GM10847 (cell line): ENCODE results near the gene TMEM143.

Experiments
- POLR2A ChIP-seq: IDR thresholded peaks from 2 replicates; pipeline ENCODE4 v1.6.1; 2011; ENCODE audit not compliant: insufficient read length; ENCODE audit errors: extremely low read depth

TMEM143 gene

DNA sequence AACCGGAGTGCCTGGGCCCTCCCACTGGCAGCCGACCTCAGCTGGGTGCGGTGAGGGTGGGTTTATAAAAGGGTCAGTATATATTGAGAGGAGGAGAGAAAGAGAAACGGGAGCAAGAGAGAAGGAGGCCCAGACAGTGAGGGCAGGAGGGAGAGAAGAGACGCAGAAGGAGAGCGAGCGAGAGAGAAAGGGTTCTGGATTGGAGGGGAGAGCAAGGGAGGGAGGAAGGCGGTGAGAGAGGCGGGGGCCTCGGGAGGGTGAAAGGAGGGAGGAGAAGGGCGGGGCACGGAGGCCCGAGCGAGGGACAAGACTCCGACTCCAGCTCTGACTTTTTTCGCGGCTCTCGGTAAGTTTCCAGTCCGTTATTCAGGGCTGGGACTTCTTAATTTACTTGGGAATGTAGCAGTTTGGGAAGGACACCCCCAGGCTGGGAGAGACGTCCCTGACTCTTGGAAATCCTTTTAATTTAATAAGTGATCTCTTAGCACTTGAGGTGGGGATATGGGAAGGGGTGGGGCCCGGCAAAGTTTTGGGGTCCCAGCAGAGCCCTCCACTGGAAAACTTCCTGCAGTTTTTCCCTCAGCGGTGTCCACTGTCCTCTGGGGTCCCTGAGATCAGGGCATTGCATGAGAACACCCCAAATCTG lies 38.4 kb downstream of the TMEM143 start, which contains the start of gene EMP3:
EMP3 (plus strand) TSS at position 288 of the 646 bp plus-strand sequence. CDS start 1,293 bp downstream, outside the sequence.
- TF ChIP-seq POLR2A, result peak; percentile 40

DNA sequence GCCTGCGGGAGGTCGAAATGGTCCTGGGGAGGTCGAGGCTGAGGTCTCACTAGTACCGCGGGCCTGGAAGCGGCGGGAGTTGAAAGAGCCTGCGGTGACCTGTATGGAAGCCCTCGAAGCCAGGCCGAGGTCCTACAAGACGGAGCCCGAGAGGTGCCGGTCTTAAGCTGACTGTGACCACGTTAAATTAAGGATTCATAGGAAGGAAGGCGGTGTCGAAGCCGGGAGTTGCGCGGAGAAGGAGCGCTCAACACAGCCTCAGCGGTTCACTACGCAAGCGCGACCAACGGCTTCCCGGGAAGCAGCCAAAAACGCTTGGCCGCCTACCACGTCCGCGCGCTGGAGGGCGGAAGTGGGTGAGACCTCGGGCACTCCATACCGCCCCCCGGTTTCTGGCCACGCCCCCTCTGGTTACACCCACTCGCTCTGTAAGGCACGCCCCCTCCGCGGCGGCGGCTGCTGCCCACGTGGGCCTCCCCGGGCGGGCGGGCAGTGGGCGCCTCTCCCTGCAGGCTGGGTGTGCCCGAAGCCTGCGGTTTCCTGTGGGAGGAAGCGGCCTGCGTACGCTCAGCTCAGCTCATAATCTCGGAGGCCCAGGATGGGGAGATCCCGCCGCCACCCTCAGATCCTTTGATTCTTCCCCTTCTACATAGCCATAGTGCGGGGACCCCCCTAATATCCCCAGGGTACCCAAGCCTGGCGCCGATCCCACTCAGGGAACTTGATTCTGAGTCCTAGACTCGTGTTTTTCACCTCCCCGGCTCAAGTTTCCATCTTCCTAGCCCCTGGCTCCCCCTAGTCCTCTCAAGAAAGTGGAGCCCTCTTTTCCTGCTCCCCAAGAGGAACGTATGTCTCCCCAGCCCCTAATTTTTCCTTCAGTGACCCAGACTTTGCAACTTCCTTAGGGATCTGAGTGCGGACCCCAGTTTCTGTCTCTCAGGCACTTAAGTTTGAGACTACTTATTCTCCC lies 41.8 kb downstream of the TMEM143 start:
- TF ChIP-seq POLR2A, result peak; percentile 87

DNA sequence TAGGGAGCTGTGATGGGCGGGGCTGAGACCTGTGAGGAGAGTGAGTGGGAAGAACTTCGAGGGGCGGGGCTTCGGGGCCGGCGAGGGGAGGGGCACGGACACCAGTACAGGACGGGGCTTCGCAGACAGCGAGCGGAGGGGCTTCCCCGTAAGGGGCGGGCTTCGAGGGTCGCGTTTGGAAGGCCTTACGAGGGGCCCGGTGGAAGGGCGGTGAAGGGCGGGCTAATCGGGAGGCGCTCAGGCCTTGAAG lies 42.4 kb downstream of the TMEM143 start:
- no peak for TF ChIP-seq POLR2A

DNA sequence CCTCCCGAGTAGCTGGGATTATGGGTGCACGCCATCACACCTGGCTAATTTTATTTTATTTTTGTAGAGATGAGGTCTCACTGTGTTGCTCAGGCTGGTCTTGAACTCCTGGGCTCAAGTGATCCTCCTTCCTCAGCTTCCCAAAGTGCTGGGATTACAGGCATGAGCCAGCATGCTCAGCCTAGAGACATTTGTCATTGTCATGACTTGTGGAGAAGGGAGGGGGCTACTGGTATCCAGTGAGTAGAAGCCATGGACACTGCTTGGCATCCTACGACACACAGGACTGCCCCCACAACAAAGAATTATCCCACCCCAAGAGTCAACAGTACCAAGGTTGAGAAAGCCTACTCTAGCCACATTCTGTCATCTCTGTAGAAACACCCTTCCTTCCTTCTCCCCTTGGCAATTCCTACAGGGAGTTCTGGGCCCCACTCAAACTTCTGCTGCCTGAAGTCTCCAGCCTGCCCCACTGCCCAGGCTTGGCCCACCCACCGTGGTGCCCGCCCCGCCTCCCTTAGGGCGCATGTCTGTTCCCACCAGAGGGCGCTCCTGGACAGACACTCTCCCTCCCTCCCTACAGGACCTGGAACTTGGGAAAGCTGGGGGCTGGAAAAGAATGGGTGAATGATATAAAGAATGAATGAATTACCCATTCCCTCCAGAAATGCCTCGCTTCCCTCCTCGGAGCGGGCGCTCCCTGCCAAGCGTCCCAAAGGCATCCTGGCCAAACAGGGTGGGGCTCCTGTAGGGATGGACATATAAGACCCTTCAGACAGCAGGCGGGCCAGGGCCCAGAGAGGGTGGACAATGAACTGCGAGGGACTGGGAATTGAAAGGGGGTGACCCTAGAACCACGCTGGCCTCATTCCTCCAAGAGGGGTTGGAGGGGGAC lies 43.8 kb downstream of the TMEM143 start:
- no peak for TF ChIP-seq POLR2A

DNA sequence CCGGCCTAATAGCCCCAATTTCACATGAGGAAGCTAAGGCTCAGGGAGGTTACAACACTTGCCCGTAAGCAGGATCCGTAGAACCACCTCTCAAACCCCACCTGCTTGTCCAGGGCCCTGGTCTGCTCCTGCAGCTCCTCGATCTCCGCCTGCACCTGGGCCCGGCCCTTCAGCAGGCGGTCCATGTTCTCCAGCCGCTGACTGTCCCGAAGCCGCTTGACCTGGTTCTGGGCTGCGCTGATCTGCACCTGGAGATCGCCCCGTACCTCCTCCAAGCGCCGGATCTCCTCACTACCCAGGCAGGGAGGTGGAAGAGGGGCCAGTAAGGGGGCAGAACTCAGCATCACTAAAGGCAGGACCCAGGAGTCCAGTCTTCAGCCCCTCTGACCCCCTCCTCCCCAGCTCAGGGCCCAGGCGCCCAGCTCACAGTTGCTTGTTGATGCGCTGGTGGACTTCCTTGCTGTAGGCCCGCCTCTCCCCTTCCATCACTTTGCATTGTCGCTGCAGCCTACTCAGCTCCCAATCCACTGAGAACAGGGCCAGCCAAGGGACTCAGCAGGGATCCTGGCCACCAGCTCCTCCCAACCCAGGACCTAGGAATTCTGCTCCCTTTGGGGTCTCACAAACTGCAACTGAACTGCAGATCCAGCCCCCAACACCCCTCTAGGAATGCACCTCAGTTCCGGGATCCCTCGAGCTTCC lies 45.3 kb downstream of the TMEM143 start:
- TF ChIP-seq POLR2A, result no peak

DNA sequence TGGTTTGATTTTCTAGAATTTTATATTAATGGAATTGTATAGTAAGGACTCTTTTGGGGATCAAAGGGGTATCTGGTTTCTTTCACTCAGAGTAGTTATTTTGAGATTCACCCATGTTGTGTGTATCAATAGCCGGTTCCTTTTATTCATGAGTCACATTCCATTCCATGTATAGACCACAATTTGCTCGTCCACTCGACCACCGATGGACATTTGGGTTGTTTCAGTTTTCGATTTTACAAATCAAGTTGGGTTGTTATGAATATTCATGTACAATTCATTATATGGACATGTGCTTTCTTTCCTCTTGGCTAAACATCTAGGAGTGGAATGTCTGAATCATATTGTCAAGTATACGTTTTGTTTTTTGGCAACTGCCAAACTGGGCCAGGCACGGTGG lies 48.0 kb downstream of the TMEM143 start:
- no peak for TF ChIP-seq POLR2A

DNA sequence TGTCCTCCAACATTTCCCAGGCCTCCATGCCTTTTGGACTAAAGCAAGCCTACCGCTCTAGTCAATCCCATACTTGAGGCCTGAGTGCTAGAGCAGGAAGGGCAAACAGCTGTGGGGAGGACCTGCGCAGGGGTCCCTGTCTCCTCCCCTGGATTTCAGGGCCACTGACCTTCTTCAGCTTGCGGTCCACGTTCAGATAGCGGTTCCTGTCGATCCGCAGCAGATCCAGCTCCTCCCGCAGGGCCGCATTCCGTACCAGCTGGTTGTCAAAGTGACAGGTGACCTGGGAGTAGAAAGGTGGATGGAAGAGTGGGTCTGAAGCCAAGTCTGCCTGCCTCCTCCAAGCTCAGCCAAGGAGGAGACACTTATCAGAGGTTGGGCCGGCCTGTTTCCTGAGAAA lies 52.4 kb downstream of the TMEM143 start:
- TF ChIP-seq POLR2A, result no peak

DNA sequence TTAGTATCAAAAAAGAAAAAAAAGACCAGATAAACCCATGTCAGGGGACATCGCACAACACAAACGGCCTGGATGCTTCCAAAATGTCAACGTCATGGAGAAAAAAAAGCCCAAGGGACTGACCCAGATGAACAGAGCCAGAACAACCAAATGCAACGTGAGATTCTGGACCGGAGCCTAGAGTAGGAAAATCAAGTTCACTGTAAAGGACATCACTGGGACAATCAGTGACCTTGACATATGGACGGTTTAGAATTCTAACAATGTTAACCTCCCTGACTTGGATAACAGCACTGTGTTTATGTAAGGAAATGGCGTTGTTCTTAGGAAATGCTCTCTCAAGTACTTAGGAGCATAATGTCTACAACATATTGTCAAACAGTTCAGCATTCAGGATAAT lies 53.5 kb downstream of the TMEM143 start:
- TF ChIP-seq POLR2A, result no peak

DNA sequence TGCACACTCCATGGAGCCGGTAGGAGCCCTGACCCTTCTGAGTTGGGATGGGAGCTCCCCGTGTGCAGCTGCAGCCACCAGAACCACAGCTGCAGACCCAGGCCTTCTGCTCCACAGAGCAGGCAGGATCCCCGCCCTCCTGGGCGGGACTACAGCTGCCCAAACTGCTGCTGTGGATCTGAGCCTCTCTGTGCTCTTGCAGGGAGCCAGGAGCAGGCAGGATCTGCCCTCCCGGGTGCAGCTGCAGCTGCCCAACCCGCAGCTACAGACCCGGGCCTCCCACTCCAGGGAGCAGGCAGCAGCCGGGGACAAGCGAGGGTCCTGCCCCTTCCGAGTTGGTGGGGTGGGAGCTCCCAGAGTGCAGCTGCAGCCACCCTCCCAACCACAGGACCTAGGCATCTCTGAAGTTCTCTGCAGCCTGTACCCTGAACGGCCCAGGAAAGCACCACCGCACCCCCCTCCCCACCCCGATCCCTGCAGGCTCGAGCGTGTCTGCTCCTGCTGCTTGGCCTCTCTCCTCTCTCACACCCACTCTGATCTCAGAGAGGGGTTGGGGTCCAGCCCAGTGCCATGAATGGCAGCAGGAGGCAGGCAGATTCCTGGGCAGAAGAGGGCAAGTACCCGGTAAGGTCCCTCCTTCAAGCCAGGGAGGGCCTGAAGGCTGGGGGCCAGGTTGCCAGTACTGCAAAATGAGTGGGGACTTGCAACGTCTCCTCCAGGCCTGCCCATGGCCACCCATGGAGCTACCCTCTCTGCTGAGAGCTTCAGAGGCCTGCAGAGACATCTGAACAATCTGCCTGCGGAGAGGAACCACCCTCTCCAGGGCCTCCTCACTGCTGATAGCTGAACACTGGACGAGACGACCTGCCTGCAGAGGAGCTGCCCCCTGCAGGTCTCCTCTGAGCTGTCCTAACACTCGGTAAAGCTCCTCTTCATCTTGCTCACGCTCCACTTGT lies 54.8 kb downstream of the TMEM143 start:
- no peak for TF ChIP-seq POLR2A

DNA sequence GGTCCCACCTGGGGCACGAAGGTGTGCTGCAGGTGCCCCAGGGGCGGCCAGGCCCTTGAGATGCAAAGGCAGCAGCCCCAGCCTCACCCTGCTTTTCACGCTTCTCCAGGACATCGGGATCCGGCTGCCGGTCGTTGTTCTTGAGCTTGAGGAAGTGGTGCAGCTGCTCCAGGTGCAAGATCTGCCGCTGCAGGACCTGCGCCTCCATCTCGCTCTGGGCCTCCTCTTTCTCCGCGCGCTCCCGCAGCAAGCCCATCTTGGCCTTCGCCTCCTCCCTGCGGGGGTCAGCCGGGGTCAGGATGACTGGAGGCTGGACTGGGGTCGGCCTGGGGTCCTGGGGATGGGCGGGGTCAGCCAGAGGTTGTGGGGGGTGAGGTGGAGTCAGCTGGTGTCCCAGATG lies 59.9 kb downstream of the TMEM143 start:
- TF ChIP-seq POLR2A, result no peak

DNA sequence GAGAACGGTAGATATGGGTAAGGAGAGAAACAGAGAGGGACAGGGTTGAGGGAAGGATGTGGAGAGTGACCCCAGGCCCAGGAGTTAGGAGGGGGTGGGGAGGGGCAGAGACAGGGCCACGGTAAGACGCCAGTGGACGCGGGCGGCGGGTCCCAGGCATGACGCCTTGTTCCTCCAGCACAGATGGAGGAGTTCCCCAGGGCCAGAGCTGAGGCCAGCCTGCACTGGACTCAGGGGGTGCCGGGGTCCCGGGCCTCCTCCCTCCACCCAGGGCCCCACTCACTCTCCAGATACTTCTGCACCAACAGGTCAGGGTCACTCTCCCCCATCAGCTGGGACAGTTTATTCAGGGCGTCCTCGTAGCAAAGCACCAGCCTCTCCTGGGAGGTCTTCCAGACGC lies 60.4 kb downstream of the TMEM143 start:
- no peak for TF ChIP-seq POLR2A

DNA sequence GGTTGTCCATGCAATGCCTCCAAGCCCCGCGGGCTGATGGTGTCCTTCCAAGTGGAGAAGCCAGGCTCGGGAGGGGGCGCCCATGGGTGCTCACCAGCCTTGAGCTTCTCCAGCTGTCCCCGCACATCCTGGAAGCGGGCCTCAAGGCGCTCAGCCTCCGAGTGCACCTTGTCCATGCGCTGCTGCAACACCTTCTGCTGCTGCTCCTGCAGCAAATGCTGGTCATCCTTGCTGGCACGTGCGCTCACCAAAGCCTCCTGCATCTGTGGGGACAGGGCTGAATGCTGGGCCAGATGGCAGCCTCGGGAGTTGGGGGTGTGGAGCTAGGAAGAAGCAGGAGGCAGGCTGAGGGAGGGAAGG lies 61.2 kb downstream of the TMEM143 start:
- TF ChIP-seq POLR2A, result no peak

DNA sequence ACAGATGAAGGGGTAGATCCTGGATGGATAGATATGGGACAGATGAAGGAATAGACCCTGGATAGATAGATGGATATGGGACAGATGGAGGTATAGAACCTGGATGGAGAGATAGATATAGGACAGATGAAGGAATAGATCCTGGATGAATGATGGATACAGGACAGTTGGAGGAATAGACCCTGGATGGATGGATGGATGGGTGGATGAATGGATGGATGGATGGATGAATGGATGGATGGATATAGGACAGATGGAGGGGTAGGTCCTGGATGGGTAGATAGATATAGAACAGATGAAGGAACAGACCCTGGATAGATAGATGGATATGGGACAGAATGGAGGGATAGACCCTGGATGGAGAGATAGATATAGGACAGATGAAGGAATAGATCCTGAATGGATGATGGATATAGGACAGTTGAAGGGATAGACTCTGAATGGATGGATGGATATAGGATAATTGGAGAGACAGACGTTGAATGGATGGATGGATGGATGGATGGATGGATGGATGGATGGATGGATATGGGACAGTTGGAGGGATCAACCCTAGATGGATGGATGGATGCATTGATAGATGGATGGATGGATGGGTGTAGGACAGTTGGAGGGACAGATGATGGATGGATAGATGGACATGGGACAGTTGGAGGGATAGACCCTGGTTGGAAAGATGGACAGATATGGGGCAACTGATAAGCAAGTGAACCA lies 61.7 kb downstream of the TMEM143 start:
- no peak for TF ChIP-seq POLR2A
